Esophagus muscularis mucosa (tissue), 4 donors: ENCODE results near the gene RNF40. TPM values are rescaled to one million over a fixed set of nuclear protein-coding genes. Genes with fewer than 3 reads are reported as not detected.
A peak's percentile ranks its signal among the peaks of the same experiment; 100 is the strongest.

ENCODE experiments used
- DNase-seq: peaks from one replicate; pipeline ENCODE4 v3.0.0-alpha.2; 2017; ENCODE audit errors: extremely low spot score
- H3K27ac ChIP-seq, 4 donors: fragments of 200-600 bp; sonication (generic); replicated peaks in 1 of 4; 1 replicate in 3 of 4; 2 replicates in 1 of 4; pipeline ENCODE4 v1.5.1; 2016 to 2019; ENCODE audit warnings: mild to moderate bottlenecking in 1 of 4
- H3K27me3 ChIP-seq, 4 donors: fragments of 200-600 bp; sonication (generic); one replicate each; pipeline versions ENCODE4 v1.5.1 to v1.6.0; 2016 to 2019
- H3K36me3 ChIP-seq, 4 donors: fragments of 200-600 bp; sonication (generic); one replicate each; pipeline ENCODE4 v1.5.1; 2016 to 2019
- H3K4me1 ChIP-seq, 4 donors: fragments of 200-600 bp; sonication (generic); one replicate each; pipeline ENCODE4 v1.5.1; 2016 to 2019
- H3K4me3 ChIP-seq, 4 donors: fragments of 200-600 bp; sonication (generic); 1 replicate in 2 of 4; 2 replicates in 2 of 4; pipeline ENCODE4 v1.5.1; 2016 to 2019; ENCODE audit warnings: mild to moderate bottlenecking in 4 of 4, moderate library complexity in 1 of 4
- H3K9me3 ChIP-seq, 4 donors: fragments of 200-600 bp; sonication (generic); 1 replicate in 3 of 4; 2 replicates in 1 of 4; pipeline ENCODE4 v1.5.1; 2016 to 2019
- CTCF ChIP-seq, 3 experiments: fragments of 200-600 bp in 2 of 3; fragments of 450-650 bp in 1 of 3; sonication (generic) in 2 of 3; IDR thresholded peaks; one replicate each; pipeline ENCODE4 v1.5.1; 2017 to 2019; ENCODE audit warnings: antibody characterized with exemption in 3 of 3, mild to moderate bottlenecking in 2 of 3, moderate library complexity in 1 of 3
- EP300 ChIP-seq: sonication (generic); formaldehyde crosslinking; IDR thresholded peaks from one replicate; pipeline ENCODE4 v1.6.1; 2017; ENCODE audit warnings: antibody characterized with exemption
- POLR2A ChIP-seq: fragments of 450-650 bp; IDR thresholded peaks from one replicate; pipeline ENCODE4 v1.6.1; 2017; ENCODE audit warnings: antibody characterized with exemption, moderate library complexity, mild to moderate bottlenecking, low read depth
- POLR2AphosphoS5 ChIP-seq, 2 donors: sonication (generic); formaldehyde crosslinking; IDR thresholded peaks; one replicate each; pipeline ENCODE4 v1.6.1; 2017; ENCODE audit warnings: antibody characterized with exemption in 2 of 2
- WGBS: methylation state at CpG from one replicate; pipeline ENCODE4 v1.1.5; 2018; 5-methylcytosine and 5-hydroxymethylcytosine counted together
- intact Hi-C: fragments of 100-400 bp; cut with DNase I; formaldehyde crosslinking; loops from one replicate; pipeline ENCODE4 v1.15.1; 2023
- total RNA-seq, 4 donors: library from RNA; depleted of rRNA; stranded (reverse); fragments of >200 nt; gene quantifications; one replicate each; pipeline versions ENCODE4 v1.1.0 to v1.2.1, GENCODE V29; 2016

Gene RNF40
- total RNA-seq, 4 donors from 2014 or later, result 61.9 to 86.9 (median 67.0) TPM

GRCh38 chr16:30724641-30725417 is 37.3 kb upstream of the RNF40 start:
- intact Hi-C loops, result no loop called here
- DNase-seq, result no peak
- no peaks in the 10 kb centered on the region for H3K27me3 ChIP-seq
- TF ChIP-seq EP300 (no peak), POLR2AphosphoS5 (IDR thresholded peaks at IDR 0.05) (peak in 1 of 2 donors; percentile 13)
- WGBS, result 84% methylated on average over 14 of the region's 23 CpGs
- H3K27ac ChIP-seq, result peak overlapping the region in 3 of 4 donors; percentile 1 to 15 (median 9)
- no peaks in the 10 kb centered on the region for H3K9me3 ChIP-seq
- H3K4me1 ChIP-seq, result peaks cover 0 to 5% (median 0%) of the 10 kb centered on the region in 4 donors
- no peak overlapping the region for H3K4me3 ChIP-seq
- peaks cover 67 to 98% (median 87%) of the 10 kb centered on the region in 4 donors for H3K36me3 ChIP-seq

GRCh38 chr16:30725418-30725792 is 36.7 kb upstream of the RNF40 start:
- Histone ChIP-seq H3K4me1 (peaks cover 0 to 5% (median 0%) of the 10 kb centered on the region in 4 donors), H3K27ac (peak overlapping the region in 2 of 4 donors; percentile 1 to 9), H3K9me3 (no peaks in the 10 kb centered on the region), H3K4me3 (no peak overlapping the region), H3K36me3 (peaks cover 66 to 98% (median 87%) of the 10 kb centered on the region in 4 donors), H3K27me3 (no peaks in the 10 kb centered on the region)
- TF ChIP-seq POLR2AphosphoS5 (IDR thresholded peaks at IDR 0.05), result no peak
- TF ChIP-seq CTCF (IDR thresholded peaks at IDR 0.05), result no peak
- no peak for TF ChIP-seq POLR2A
- TF ChIP-seq EP300, result no peak
- 91% methylated on average over 3 of the region's 3 CpGs for WGBS
- intact Hi-C loops, result no loop called here
- DNase-seq, result no peak

- WGBS, result 88% methylated on average over 6 of the region's 6 CpGs
- no peak for DNase-seq
- intact Hi-C loops, result no loop called here
These were observed 33.8 kb upstream of the RNF40 start for GRCh38 chr16:30728321-30728720.

GRCh38 chr16:30728899-30729672 is 33.0 kb upstream of the RNF40 start:
- WGBS, result 88% methylated on average over 14 of the region's 17 CpGs
- peaks cover 0 to 5% (median 0%) of the 10 kb centered on the region in 4 donors for H3K4me1 ChIP-seq
- no peaks in the 10 kb centered on the region for H3K9me3 ChIP-seq
- H3K4me3 ChIP-seq, result no peak overlapping the region
- no peaks in the 10 kb centered on the region for H3K27me3 ChIP-seq
- TF ChIP-seq POLR2A, result no peak
- intact Hi-C loops, result no loop called here
- H3K36me3 ChIP-seq, result peaks cover 55 to 98% (median 86%) of the 10 kb centered on the region in 4 donors
- H3K27ac ChIP-seq, result no peak overlapping the region
- no peak for DNase-seq

More at GRCh38 chr16:30728321-30728720, 33.8 kb upstream of the RNF40 start:
- H3K4me3 ChIP-seq, result no peak overlapping the region
- peaks cover 0 to 5% (median 0%) of the 10 kb centered on the region in 4 donors for H3K4me1 ChIP-seq
- no peak for TF ChIP-seq CTCF (IDR thresholded peaks at IDR 0.05)
- no peak overlapping the region for H3K27ac ChIP-seq
- H3K9me3 ChIP-seq, result no peaks in the 10 kb centered on the region
- peaks cover 55 to 98% (median 86%) of the 10 kb centered on the region in 4 donors for H3K36me3 ChIP-seq
- no peaks in the 10 kb centered on the region for H3K27me3 ChIP-seq

- Histone ChIP-seq H3K9me3 (no peaks in the 10 kb centered on the region), H3K4me3 (no peak overlapping the region), H3K27ac (no peak overlapping the region), H3K27me3 (no peaks in the 10 kb centered on the region), H3K4me1 (no peaks in the 10 kb centered on the region), H3K36me3 (peaks cover 62 to 98% (median 87%) of the 10 kb centered on the region in 4 donors)
- no peak for TF ChIP-seq POLR2AphosphoS5 (IDR thresholded peaks at IDR 0.05)
- no peak for TF ChIP-seq POLR2A
- no peak for TF ChIP-seq CTCF (IDR thresholded peaks at IDR 0.05)
- no peak for TF ChIP-seq EP300
- no peak for DNase-seq
- WGBS, result 94% methylated on average over 3 of the region's 3 CpGs
- intact Hi-C loops, result no loop called here
These were observed 30.7 kb upstream of the RNF40 start for GRCh38 chr16:30731411-30731810.
